ENCODE measurements around the gene APRT.
"Not testable (repeated sequence)": the region's sequence is repeated elsewhere in the genome, so short reads cannot be mapped to it uniquely, and the experiment has no call there.

Gene APRT

GRCh38 chr16:88841521-88842307 is 30.0 kb upstream of the APRT start:
- DNase-seq = no peak

- DNase-seq = no peak
Measured at GRCh38 chr16:88840600-88841215, 29.0 kb upstream of the APRT start.

- DNase-seq = no peak
Measured at GRCh38 chr16:88839745-88840599, 28.2 kb upstream of the APRT start.

- no peak for DNase-seq
Measured at GRCh38 chr16:88839026-88839529, 27.4 kb upstream of the APRT start.

GRCh38 chr16:88838566-88838965 is 26.8 kb upstream of the APRT start:
- no peak for DNase-seq

GRCh38 chr16:88837806-88838205 is 26.1 kb upstream of the APRT start:
- no peak for DNase-seq

GRCh38 chr16:88836791-88837190 is 25.1 kb upstream of the APRT start:
- no peak for DNase-seq

GRCh38 chr16:88835818-88836217 is 24.1 kb upstream of the APRT start:
- no peak for DNase-seq

GRCh38 chr16:88835383-88835782 is 23.7 kb upstream of the APRT start:
- no peak for DNase-seq

- no peak for DNase-seq
Measured at GRCh38 chr16:88834670-88835069, 22.9 kb upstream of the APRT start.

GRCh38 chr16:88833086-88833485 is 21.4 kb upstream of the APRT start:
- no peak for DNase-seq

GRCh38 chr16:88831838-88832237 is 20.1 kb upstream of the APRT start:
- DNase-seq = no peak

- DNase-seq = no peak
Measured at GRCh38 chr16:88830783-88831182, 19.1 kb upstream of the APRT start.

- DNase-seq = no peak
Measured at GRCh38 chr16:88830258-88830657, 18.5 kb upstream of the APRT start.

GRCh38 chr16:88828711-88829110 is 17.0 kb upstream of the APRT start:
- no peak for DNase-seq

- no peak for DNase-seq
Measured at GRCh38 chr16:88827727-88828126, 16.0 kb upstream of the APRT start.

- DNase-seq = no peak
Measured at GRCh38 chr16:88826070-88826840, 14.5 kb upstream of the APRT start.

GRCh38 chr16:88825146-88825545 is 13.4 kb upstream of the APRT start:
- DNase-seq = no peak

- DNase-seq = no peak
Measured at GRCh38 chr16:88824256-88825077, 12.7 kb upstream of the APRT start.

- not testable (repeated sequence) for DNase-seq
Measured at GRCh38 chr16:88823646-88824045, 11.9 kb upstream of the APRT start.

- no peak for DNase-seq
Measured at GRCh38 chr16:88822281-88823040, 10.7 kb upstream of the APRT start.

All from right hindlimb (tissue), 1 donor.